GM10248 (cell line): ENCODE data around the gene DBT.
"Not testable (repeated sequence)": the region's sequence is repeated elsewhere in the genome, so short reads cannot be mapped to it uniquely, and the experiment has no call there.

Experiments
- CTCF ChIA-PET: fragments of 300-600 bp; sonication (Branson Sonifier 250); formaldehyde crosslinking; extraction: SDS; loops from one replicate; lab custom pipeline; 2021; ENCODE audit warnings: antibody characterized with exemption; lab: Yijun Ruan, JAX
- POLR2A ChIA-PET: fragments of 350-650 bp; sonication (Branson Sonifier 250); formaldehyde crosslinking; extraction: SDS; loops from one replicate; lab custom pipeline; 2020; ENCODE audit warnings: antibody characterized with exemption; lab: Yijun Ruan, JAX
- DNase-seq: peaks from one replicate; pipeline ENCODE4 v3.0.0; 2012; ENCODE audit errors: extremely low spot score
- CTCF ChIP-seq: IDR thresholded peaks from 2 replicates; pipeline ENCODE4 v1.5.1; 2012; ENCODE audit warnings: mild to moderate bottlenecking, low read depth; ENCODE audit errors: extremely low read depth, missing control alignments, control extremely low read depth

Gene DBT

DNA sequence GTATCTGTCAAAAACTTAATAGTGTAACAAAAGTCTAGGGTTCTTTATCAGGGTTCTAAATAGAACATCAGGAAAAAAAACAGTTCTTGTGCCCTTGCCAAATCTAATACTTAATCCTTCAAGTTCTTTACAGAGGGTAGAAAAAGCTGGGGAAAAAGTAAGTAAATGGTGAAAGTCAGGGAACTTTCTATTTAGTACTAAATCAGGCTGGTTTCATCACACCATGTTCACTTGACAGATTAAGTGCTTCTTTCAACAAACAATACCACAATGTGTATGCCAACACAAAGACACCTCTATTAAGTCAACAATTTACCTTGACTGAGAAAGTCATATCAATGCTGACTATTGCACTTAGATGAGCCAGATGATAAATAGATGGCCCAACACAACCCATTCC is 9.7 kb downstream of the DBT start:
- ChIA-PET POLR2A (no interaction called here), CTCF (interaction anchor here (0.8 to 2.4 kb wide), 3 partner anchors 8 to 14 kb away, joined by 3 to 8 read pairs (median 4); no protein-coding TSS in a partner anchor)
- no peak for TF ChIP-seq CTCF
- DNase-seq = no peak

GRCh38 chr1:100237091-100237490 is 12.5 kb downstream of the DBT start:
- ChIA-PET POLR2A (no interaction called here), CTCF (interaction anchor here (2.6 kb wide), 1 partner anchor 21 kb away, joined by 6 read pairs; no protein-coding TSS in a partner anchor)
- TF ChIP-seq CTCF = no peak
- no peak for DNase-seq

- no peak for DNase-seq
- ChIA-PET CTCF (interaction anchor here (0.8 to 1.5 kb wide), 4 partner anchors 9 to 15 kb away, joined by 3 to 4 read pairs (median 4); partner anchors contain the start of gene DBT), POLR2A (no interaction called here)
- no peak for TF ChIP-seq CTCF
These were observed 15.2 kb downstream of the DBT start for GRCh38 chr1:100234432-100234831.

DNA sequence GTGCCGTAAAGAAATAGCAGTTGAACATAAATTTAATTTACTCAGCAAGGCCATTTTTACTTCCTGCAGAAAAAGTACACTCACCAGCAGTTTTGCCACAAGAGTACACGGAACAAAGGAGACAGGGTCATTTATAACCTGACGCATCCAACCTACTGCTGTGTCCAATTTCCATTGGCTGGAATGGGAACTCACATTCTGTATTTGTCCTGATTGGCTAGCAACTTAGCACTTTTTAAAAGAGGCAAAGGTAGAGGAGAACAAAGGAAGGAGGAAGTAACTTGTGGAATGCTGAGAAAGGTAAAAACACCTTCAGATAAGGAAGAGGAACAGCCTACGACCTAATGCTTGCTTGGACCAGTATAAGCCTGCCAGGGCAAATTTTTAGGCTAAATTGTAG is 16.1 kb downstream of the DBT start:
- POLR2A ChIA-PET, DNase-seq: not testable (repeated sequence)
- CTCF ChIA-PET = interaction anchor here (0.8 to 1.1 kb wide), 3 partner anchors 10 to 16 kb away, joined by 3 to 4 read pairs (median 4); partner anchors contain the start of gene DBT

DNA sequence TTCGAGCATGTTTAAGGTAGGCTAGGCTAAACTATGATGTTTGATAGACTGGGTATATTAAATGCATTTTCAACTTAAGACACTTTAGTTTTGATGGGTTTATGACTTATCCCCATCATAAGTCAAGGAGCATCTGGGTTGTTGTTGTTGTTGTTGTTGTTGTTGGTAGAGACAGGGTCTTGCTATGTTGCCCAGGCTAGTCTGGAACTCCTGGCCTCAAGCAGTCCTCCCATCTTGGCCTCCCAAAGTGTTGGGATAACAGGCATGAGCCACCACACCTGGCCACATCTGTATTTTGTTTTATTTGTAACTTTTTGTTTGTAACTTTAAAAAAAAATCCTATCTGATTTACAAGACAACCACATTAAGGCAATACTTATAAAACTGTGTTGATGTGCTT is 17.5 kb downstream of the DBT start:
- POLR2A ChIA-PET = no interaction called here
- no peak for DNase-seq

GRCh38 chr1:100231721-100232120 is 17.9 kb downstream of the DBT start:
- ChIA-PET POLR2A (no interaction called here), CTCF (no interaction called here)
- no peak for DNase-seq
- TF ChIP-seq CTCF = no peak

More for the DNA sequence above, 17.5 kb downstream of the DBT start:
- TF ChIP-seq CTCF = no peak
- CTCF ChIA-PET = no interaction called here

- no peak for TF ChIP-seq CTCF
- ChIA-PET POLR2A (no interaction called here), CTCF (interaction anchor here (0.9 kb wide), 1 partner anchor 9 kb away, joined by 3 read pairs; no protein-coding TSS in a partner anchor)
- DNase-seq = no peak
These were observed 18.9 kb downstream of the DBT start for GRCh38 chr1:100230765-100231164.
